HG02798 (cell line): Measurements from ENCODE around the gene SLC16A10.
"Not testable (repeated sequence)": the region's sequence is repeated elsewhere in the genome, so short reads cannot be mapped to it uniquely, and the experiment has no call there.

ENCODE experiments used
- ATAC-seq: cut with Tn5 transposase; IDR thresholded peaks from one replicate; pipeline ENCODE4 v1.9.1; 2021; ENCODE audit warnings: mild to moderate bottlenecking; ENCODE audit not compliant: unreplicated experiment, poor library complexity

SLC16A10 gene, protein sequence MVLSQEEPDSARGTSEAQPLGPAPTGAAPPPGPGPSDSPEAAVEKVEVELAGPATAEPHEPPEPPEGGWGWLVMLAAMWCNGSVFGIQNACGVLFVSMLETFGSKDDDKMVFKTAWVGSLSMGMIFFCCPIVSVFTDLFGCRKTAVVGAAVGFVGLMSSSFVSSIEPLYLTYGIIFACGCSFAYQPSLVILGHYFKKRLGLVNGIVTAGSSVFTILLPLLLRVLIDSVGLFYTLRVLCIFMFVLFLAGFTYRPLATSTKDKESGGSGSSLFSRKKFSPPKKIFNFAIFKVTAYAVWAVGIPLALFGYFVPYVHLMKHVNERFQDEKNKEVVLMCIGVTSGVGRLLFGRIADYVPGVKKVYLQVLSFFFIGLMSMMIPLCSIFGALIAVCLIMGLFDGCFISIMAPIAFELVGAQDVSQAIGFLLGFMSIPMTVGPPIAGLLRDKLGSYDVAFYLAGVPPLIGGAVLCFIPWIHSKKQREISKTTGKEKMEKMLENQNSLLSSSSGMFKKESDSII

DNA sequence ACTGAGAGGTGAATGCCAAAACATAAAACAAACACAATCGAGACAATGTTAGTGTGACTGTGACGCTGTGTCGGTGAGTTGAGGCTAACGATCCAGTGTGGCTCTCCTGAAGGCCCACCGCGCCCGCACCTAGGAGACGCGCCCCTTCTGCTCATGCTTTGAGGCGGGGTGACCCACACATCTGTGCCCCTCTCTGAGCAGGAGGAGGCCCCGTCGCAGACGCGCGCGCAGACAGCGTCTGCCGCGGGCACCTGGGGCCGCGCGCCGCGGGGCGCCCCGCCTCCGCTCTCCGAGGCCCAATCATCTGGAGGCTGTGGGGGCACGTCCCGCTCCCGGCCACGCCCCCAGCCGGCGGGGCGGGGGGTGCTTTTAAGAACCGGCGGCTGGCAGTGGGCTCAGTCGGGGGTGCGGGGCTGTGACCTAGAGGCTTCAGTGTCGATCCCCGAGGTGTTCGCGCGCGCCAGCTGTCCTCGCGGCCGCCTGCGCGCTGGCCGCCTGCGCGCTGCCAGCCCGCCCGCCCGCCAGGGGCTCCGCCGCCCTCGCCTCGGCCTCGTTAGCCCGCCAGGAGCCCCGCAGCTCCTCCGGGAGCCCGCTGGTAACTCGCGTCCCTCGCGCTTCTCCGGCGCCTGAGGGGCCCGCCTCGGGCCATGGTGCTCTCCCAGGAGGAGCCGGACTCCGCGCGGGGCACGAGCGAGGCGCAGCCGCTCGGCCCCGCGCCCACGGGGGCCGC is at the start of gene SLC16A10:
Gene SLC16A10 (plus strand): TSS at position 398 of the 730 bp plus-strand sequence. CDS start 250 bp downstream, at position 648.
- ATAC-seq: peak; percentile 94

DNA sequence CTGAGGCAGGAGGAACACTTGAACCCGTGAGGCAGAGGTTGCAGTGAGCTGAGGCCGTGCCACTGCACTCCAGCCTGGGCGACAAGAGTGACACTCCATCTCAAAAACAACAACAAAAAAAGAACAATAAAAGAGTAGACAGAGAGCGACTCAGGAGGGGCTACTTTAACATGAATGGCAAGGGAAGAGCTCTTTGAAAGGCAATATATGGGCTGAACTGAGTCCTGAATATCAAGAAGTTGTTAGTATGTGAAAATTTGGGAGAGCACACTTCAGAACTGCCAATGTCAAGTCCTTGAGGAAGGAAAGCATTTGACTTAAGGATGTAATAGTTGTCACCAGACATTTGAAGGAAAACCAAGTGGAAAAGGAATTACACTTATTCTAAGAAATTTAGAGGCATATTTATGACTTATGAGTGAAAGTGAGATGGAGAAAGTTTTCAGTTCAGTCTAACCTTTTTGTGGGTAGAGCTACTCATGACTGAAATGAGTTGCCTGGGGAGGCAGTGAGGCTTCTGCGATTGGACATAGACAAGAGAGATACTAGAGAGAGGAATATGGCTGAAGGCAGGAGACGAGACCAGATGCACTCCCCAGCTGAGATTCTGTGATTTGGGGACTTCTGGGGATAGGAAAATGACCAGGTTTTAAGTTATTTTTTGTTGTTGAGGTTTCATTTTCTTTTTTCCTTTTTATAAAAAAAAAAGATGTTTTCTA is 48.6 kb upstream of the SLC16A10 start:
- peak; percentile 66 for ATAC-seq

DNA sequence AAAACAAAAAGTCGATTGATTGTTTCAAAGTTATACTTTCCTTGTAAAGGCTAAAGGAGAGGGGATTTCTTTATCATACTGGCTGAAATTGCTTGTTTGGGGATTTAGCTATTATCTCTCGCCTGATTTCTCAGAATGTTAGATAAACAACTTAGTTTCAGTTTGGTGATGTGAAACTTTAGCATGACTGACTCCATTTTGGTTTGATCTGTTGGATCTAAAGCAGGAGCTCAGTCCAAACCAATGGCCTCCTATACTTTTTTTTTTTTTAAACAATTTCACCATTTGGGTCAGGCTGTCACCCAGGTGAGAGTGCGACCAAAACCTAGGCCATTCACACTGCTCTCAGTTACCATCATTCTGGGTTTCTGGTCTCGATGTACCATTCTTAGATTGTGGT is 45.4 kb upstream of the SLC16A10 start:
- no peak for ATAC-seq

DNA sequence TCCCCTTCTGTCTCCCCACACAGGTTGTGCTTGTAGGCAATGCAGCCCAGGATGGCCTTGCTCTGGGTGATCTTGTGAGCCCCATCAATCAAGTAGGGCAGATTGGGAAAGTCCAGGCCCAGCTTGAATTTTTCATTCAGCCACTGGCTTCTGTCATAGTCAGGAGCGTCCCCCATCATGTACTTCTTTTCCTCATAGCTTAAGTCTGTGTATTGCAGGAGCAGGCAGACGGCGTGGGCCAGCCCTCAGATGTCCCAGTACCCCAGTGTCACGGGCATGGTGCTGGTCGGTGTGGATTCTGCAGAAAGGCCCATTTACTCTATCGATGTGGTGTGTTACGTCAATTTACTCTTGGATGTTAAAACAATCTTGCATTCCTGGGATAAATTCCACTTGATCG is 40.1 kb upstream of the SLC16A10 start:
- no peak for ATAC-seq

DNA sequence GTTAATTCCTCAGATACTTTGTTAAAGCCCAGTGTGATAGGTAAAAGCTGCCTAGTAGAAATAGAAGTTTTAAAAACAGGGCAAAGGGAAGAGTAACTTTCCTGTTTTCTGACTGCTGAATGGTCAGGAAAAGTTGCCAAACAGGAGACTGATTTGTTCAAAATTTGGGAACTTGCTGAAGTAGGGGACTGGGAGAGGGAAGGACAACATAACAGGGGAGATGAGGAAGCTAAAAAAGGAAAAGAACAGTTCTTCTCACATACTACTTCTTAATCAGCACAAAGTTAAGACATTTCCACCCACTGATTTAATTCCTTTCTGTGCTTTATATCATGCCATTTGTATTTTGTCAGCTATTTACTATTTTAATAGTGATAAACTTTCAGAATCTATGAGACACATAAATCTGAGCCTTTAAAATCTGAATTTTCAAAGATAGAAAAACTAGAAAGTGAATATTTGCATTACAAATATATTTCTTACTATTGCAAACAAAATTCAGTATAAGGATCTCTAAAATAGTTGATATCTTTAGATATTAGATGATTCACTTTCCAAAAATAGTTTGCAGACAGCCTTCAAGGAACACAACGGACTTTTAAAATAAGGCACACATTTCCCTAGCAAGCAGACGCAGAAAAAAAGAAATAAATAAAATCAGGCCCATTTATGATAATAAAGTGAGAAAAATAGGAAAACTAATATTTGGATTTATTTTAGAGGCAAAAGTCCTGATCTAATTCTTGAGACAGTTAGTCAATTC is 36.9 kb upstream of the SLC16A10 start:
- ATAC-seq: no peak

DNA sequence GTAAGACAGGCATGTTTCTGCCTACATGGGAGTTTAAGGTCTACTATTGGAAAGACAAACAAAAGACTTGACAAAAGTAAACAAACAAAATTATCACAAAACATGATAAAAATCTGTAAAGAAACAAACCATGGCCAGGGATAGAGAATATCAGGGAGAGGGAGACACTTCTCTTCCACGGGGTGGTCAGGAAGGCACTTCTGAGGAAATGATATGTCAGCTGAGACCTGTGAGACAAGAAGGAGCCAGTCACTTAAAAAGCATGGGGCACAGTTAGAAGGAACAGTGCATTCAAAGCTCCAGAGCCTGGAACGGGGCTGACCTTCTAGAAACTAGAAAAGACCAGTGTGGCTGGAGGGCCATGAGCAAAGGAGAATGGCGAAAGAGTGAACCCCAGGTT is 35.1 kb upstream of the SLC16A10 start:
- no peak for ATAC-seq

DNA sequence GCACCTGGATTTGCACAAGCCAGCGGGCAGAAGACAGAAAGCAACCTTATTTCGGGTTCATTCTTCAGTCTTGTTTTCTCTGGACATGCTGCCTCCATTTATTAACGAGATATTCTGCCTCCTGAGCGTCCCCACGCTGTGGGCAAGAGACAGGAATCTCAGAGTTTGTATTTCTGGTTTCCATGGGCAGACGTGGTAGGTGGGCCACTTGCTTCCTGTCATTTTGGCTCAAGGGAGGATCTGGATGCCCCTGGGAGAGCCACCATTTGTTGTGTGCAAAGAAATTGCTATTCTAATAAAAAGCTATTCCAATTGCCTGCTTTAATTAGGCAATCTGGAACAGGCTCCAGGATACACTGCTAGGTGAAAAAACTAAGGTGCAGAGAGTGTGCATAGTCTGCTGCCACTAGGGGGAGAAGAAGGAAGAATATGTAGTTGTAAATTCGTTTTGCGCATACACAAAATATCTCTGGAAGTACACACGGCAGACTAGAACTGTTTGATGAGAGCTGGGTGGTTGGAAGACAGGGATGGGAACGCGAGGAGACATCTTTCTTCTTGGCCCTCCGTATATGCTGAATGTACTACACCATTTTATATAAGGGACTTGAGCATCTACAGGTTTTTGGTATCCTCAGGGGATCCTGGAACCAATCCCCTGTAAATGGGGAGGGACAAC is 30.1 kb upstream of the SLC16A10 start:
- ATAC-seq: no peak

DNA sequence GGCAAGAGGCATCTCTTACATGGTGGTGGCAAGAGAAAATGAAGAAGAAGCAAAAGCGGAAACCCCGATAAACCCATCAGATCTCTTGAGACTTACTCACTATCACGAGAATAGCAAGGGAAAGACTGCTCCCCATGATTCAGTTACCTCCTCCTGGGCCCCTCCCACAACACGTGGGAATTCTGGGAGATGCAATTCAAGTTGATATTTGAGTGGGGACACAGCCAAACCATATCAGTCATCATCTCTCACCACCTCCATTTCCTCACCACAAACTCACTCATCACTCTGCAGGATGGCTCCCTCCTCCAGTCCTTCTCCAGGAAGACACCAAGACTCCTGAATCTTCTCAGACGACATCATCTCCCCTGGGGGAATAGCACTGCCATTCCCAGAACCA is 25.8 kb upstream of the SLC16A10 start:
- ATAC-seq: no peak

DNA sequence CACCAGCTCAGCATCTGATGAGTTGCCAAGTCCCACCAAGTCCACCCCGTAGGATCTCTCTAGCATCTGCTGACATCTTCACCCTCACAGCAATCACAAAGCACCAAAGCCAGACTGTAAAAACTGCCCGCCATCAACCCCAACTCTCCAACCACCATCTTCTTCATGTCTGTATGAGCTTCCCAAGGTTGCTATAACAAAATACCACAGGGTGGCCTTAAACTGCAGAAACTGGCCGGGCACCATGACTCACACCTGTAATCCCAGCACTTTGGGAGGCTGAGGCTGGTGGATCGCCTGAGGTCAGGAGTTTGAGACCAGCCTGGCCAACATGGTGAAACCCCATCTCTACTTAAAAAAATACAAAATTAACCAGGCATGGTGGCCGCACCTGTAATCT is 25.3 kb upstream of the SLC16A10 start:
- not testable (repeated sequence) for ATAC-seq

DNA sequence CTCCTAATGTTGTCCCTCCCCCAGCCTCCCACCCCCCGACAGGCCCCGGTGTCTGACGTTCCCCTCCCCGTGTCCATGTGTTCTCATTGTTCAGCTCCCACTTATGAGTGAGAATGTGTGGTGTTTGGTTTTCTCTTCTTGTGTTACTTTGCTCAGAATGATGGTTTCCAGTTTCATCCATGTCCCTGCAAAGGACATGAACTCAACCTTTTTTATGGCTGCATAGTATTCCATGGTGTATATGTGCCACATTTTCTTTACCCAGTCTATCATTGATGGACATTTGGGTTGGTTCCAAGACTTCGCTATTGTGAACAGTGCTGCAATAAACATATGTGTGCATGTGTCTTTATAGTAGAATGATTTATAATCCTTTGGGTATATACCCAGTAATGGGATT is 24.4 kb upstream of the SLC16A10 start:
- not testable (repeated sequence) for ATAC-seq

DNA sequence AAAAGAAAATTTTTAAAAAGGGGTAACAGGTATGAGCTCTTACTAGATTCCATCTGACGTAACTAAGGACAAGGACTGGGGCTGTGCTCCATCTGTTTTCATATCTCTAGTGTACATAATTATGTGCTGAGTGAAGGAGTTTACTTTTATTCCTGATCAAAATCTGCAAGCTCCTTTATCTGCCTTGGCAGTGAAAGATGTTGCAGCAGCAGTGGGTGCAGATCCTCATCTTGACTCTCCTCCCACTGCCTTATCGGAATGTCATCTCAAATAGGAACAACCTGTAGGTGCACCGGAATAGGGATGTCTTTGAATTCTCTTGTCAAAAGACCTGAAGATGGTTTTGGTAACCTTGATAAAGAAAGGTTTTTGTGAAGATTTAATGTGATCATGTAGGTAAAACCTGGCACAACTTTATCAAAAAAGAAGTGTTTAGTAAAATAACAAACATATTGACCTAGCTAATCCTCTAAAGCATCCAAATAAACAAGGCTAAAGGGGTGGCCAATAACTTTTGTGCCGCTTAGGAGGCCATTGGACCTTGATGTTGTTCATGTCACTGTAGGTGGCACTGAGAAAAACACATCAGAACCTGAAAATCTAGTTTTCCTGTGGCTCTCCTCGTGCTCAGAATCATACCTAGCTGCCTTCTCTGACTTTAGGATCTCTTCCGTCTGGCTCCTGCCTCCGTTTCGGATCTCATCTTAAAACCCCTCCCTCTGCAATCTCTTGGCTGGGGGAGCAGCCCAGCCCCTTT is 19.0 kb upstream of the SLC16A10 start:
- ATAC-seq: no peak

DNA sequence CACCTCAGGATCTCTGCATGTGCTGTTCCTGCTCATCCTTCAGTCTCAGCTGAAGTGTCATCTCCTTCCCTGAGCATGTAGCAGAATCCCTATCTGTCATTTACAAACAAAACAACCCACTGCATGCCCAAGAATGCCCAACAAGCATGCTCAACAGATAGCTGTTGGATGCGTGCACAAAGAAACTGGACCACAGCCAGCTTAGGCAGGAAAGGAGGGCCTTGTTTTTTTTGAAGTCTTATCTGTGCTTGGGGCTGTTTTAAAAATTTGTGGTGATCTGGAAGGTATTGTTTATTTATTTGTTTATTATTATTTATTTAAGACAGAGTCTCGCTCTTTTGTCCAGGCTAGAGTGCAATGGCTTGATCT is 18.5 kb upstream of the SLC16A10 start:
- no peak for ATAC-seq

DNA sequence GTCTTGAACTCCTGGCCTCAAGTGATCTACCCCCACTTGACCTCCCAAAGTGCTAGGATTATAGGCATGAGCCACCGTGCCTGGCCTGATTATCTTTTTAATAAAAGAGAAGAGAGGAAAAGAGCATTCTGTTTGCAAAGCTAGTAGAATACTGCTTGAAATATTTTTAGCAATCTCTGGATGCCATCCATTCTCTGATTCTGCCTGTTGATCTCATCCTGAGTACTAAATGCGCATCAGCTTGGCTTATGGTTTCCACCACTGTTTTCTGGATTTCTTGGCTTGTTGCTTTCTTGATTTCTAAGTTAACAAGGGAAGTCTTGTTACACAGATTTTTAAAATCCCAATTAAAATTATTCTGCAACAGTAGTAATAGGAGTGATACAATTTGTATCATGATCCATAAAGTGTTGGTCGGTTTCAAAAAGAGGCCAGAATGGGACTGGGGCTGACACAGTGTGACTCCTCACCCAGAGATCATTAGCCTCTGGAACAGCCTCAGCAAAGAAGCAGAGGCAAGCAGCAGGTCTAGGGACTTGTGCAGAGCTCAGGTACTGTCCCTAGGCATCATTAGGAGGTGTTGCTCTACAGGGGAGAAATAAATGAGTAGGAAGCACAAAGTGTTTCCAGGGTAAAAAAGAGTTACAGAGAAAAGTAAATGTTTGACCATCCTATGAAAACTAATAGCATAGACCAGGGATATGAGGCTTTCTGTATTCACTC is 17.8 kb upstream of the SLC16A10 start:
- ATAC-seq: no peak

DNA sequence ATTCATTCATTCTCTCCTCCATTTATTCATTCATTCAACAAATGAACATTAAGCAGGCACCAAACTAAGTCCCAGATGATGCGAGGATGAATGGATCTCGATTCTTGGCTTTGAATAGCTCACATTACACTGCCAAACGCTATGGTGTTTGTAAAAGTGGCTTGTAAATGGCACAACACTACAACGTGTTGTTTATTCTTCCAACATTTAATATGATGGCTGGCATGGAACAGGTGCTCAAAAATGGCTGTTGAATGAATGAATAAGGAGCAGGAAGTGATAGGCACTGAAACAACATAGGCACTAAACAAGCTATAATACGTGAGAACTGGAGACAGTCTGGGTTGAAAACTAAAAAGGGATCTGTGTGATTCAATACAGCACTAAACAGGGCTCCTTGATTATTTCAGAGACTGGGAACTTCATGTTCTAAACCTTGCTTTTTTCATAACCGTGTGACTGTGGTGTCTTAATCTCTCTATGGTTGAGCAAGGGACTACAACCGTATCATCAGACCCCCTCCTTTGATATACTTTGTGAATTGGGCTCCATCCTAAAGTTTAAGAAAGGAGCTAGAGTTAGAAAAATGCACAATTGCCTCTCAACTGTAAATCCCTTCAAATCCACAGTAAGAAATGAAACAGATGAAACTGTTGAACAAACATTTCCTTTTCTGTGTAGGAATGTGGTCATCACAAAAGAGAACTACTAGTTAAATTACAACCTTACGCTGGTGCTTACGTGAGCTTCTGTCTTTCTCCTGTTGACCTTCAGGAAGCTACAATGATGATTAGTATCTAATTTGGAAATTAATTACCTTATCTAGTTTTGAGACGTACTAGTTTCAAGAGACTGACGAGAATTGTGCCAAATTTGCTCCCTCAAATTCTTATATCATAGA is 16.9 kb upstream of the SLC16A10 start:
- no peak for ATAC-seq

DNA sequence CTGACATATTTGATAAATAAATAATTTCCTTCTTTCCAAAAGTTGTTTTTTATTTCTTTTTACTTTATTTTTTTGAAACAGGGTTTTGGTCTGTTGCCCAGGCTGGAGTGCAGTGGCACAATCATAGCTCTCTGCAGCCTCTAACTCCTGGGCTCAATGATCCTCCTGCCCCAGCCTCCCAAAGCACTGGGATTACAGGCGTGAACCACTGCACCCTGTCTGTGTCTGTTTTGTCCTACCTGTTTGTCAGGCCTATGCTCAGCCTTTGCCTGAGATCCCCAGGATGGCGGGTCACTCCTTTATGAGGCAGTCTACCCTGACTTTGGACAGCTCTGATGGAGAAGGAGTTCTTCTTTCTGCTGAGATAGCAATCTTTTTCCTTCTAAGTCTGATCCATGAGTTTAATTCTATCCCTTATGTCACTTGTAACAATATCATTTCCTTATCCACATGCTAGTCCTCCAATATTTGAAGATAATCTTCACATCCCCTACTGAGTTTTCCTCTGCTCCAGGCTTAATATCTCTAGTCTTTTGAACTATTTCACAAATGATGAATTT is 14.4 kb upstream of the SLC16A10 start:
- ATAC-seq: no peak

DNA sequence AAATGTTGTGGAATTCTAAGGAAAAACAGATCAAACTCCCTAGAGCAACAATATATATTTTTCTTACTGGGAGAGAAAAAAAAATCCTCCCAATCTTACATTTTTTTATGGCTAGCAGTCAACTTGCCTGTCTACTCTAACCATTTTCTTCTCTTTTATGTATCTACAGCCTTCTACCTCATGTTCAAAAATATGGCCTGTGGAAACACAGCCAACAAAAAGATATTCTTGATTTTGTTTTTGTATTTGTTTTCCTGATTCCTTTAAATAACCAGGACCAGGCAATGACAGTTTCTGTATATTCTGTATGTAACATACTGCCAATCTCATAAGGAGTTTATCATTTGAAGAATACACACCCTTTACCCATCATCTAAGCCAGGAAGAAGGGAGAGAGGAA is 13.0 kb upstream of the SLC16A10 start:
- no peak for ATAC-seq
